Loucy (cell line): ENCODE measurements around the gene SRRM3.

Source experiments
- H2AFZ ChIP-seq: fragments of 200-600 bp; sonication (generic); 2 replicates; pipeline ENCODE4 v1.6.0; 2016; ENCODE audit warnings: antibody characterized with exemption, mild to moderate bottlenecking, low read length, moderate library complexity
- H3F3A ChIP-seq: fragments of 200-600 bp; 2 replicates; pipeline ENCODE4 v1.6.0; 2016; ENCODE audit warnings: antibody characterized with exemption, low read depth, mild to moderate bottlenecking
- H3K27me3 ChIP-seq: fragments of 200-600 bp; sonication (generic); 2 replicates; pipeline ENCODE4 v1.6.1; 2014; ENCODE audit warnings: low read length, mild to moderate bottlenecking; ENCODE audit not compliant: insufficient read depth, poor library complexity, severe bottlenecking
- H3K36me3 ChIP-seq: fragments of 200-600 bp; sonication (generic); 2 replicates; pipeline ENCODE4 v1.6.1; 2016; ENCODE audit warnings: low read length; ENCODE audit not compliant: insufficient read depth
- H3K4me1 ChIP-seq: fragments of 200-600 bp; sonication (generic); 2 replicates; pipeline ENCODE4 v1.5.1; 2014; ENCODE audit warnings: low read length, mild to moderate bottlenecking; ENCODE audit not compliant: insufficient read depth, poor library complexity, severe bottlenecking
- H3K4me2 ChIP-seq: fragments of 200-600 bp; sonication (generic); 2 replicates; pipeline ENCODE4 v1.6.0; 2014; ENCODE audit warnings: antibody characterized with exemption, low read length, low read depth, mild to moderate bottlenecking; ENCODE audit not compliant: poor library complexity, severe bottlenecking
- H3K4me3 ChIP-seq: fragments of 200-600 bp; sonication (generic); 2 replicates; pipeline ENCODE4 v1.5.1; 2014; ENCODE audit warnings: low read length, mild to moderate bottlenecking, mixed read lengths; ENCODE audit not compliant: poor library complexity, severe bottlenecking
- H3K79me2 ChIP-seq: fragments of 200-600 bp; sonication (generic); 2 replicates; pipeline ENCODE4 v1.6.1; 2014; ENCODE audit warnings: low read length; ENCODE audit not compliant: insufficient read depth
- H3K9ac ChIP-seq: fragments of 200-600 bp; sonication (generic); 2 replicates; pipeline ENCODE4 v1.6.0; 2014; ENCODE audit warnings: mild to moderate bottlenecking, low read depth, low read length, moderate library complexity; ENCODE audit not compliant: poor library complexity, severe bottlenecking
- H3K9me2 ChIP-seq: fragments of 200-600 bp; sonication (generic); replicated peaks from 2 replicates; pipeline ENCODE4 v1.6.1; 2016; ENCODE audit warnings: low read depth, low read length, mixed read lengths
- H3K9me3 ChIP-seq: fragments of 200-600 bp; sonication (generic); 2 replicates; pipeline ENCODE4 v1.6.1; 2014; ENCODE audit warnings: mild to moderate bottlenecking, antibody characterized with exemption, low read length, low read depth; ENCODE audit not compliant: insufficient read depth
- H4K20me1 ChIP-seq: fragments of 200-600 bp; sonication (generic); 2 replicates; pipeline ENCODE4 v1.6.0; 2014; ENCODE audit warnings: antibody characterized with exemption, low read length, mild to moderate bottlenecking; ENCODE audit not compliant: insufficient read depth, poor library complexity, severe bottlenecking
- CTCF ChIP-seq: fragments of 200-600 bp; sonication (generic); conservative IDR thresholded peaks from 2 replicates; pipeline ENCODE4 v1.5.1; 2014; ENCODE audit warnings: mild to moderate bottlenecking, antibody characterized with exemption, low read length
- EZH2phosphoT487 ChIP-seq: fragments of 200-600 bp; IDR thresholded peaks from 2 replicates; pipeline ENCODE4 v1.6.1; 2018; ENCODE audit warnings: antibody characterized with exemption, mild to moderate bottlenecking, moderate library complexity, borderline replicate concordance

The SRRM3 gene

DNA sequence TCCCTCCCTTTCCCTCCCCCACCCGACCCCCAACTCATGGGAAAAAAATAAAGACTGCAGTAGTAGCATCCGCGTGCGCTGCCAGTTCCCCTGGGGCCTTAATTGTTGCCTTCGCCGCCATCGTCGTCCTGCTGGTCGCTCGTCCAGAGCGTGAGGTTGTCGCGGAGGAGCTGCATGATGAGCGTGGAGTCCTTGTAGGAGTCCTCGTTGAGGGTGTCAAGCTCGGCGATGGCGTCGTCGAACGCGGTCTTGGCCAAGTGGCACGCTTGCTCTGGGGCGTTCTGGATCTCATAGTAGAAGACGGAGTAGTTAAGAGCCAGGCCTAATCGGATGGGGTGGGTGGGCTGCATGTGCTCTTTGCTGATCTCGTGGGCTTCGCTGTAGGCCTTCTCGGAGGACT, 127.8 kb downstream of the SRRM3 start:
- peaks cover 69% of the 10 kb centered on the region for H3K36me3 ChIP-seq
- no peaks in the 10 kb centered on the region for H3K27me3 ChIP-seq
- H3K4me3 ChIP-seq: no peak overlapping the region
- peaks cover 87% of the 10 kb centered on the region for H3K79me2 ChIP-seq
- H3K4me2 ChIP-seq: no peak overlapping the region
- peaks cover 27% of the 10 kb centered on the region for H3K4me1 ChIP-seq
- no peak overlapping the region for H3K9ac ChIP-seq
- H3K9me3 ChIP-seq: no peaks in the 10 kb centered on the region
- TF ChIP-seq CTCF (no peak), EZH2phosphoT487 (no peak)
- no peaks in the 10 kb centered on the region for H3K9me2 ChIP-seq
- peaks cover 87% of the 10 kb centered on the region for H4K20me1 ChIP-seq
- H2AFZ ChIP-seq: no peak overlapping the region
- peaks cover 17% of the 10 kb centered on the region for H3F3A ChIP-seq

GRCh38 chr7:76330261-76330660, 128.6 kb downstream of the SRRM3 start:
- Histone ChIP-seq H3K9ac (no peak overlapping the region), H2AFZ (no peak overlapping the region), H3F3A (peaks cover 17% of the 10 kb centered on the region), H3K36me3 (peaks cover 61% of the 10 kb centered on the region), H3K9me2 (no peaks in the 10 kb centered on the region), H4K20me1 (peaks cover 95% of the 10 kb centered on the region), H3K4me2 (no peak overlapping the region), H3K9me3 (no peaks in the 10 kb centered on the region), H3K4me3 (no peak overlapping the region), H3K4me1 (peaks cover 27% of the 10 kb centered on the region), H3K79me2 (peaks cover 89% of the 10 kb centered on the region), H3K27me3 (no peaks in the 10 kb centered on the region)
- TF ChIP-seq CTCF (no peak), EZH2phosphoT487 (no peak)

- no peak overlapping the region for H2AFZ ChIP-seq
- no peak overlapping the region for H3K4me2 ChIP-seq
- H3K9ac ChIP-seq: no peak overlapping the region
- H3K36me3 ChIP-seq: peaks cover 57% of the 10 kb centered on the region; the same call in 1 of the 2 replicates
- peaks cover 27% of the 10 kb centered on the region for H3K4me1 ChIP-seq
- no peaks in the 10 kb centered on the region for H3K9me3 ChIP-seq
- H4K20me1 ChIP-seq: peaks cover 95% of the 10 kb centered on the region
- no peaks in the 10 kb centered on the region for H3K9me2 ChIP-seq
- H3F3A ChIP-seq: peaks cover 17% of the 10 kb centered on the region
- H3K27me3 ChIP-seq: no peaks in the 10 kb centered on the region
- peak; percentile 48 for TF ChIP-seq CTCF
- TF ChIP-seq EZH2phosphoT487: no peak
- H3K79me2 ChIP-seq: peaks cover 90% of the 10 kb centered on the region
- H3K4me3 ChIP-seq: no peak overlapping the region
Observed at GRCh38 chr7:76330673-76331072, 129.0 kb downstream of the SRRM3 start.
